A673 (cell line): ENCODE measurements around the gene SPATA3. TPM values are rescaled to one million over a fixed set of nuclear protein-coding genes. Genes with fewer than 3 reads are reported as not detected.

Experiments
- BruUV-seq: library from RNA; stranded (reverse); fragments of 400-500 nt; replicated peaks from 2 replicates; lab custom pipeline; 2021; lab: Mats Ljungman, UMichigan
- CTCF ChIA-PET: fragments of 300-600 bp; sonication (Branson Sonifier 250); formaldehyde crosslinking; loops from one replicate; lab custom pipeline; 2022; ENCODE audit warnings: antibody characterized with exemption; lab: Charles Lee
- POLR2A ChIA-PET: fragments of 300-600 bp; sonication (Branson Sonifier 250); formaldehyde crosslinking; loops from one replicate; lab custom pipeline; 2022; ENCODE audit warnings: antibody characterized with exemption; ENCODE audit not compliant: low non-redundant PET; lab: Charles Lee
- DNase-seq: peaks from one replicate; pipeline ENCODE4 v3.0.0-alpha.2; 2015; ENCODE audit warnings: low spot score
- H3K27ac ChIP-seq: fragments of 200-600 bp; sonication (generic); 2 replicates; pipeline ENCODE4 v1.5.1; 2016; ENCODE audit warnings: mixed run types, low read depth, mild to moderate bottlenecking, mixed read lengths, antibody characterized with exemption, low read length; ENCODE audit not compliant: poor library complexity, severe bottlenecking
- H3K27me3 ChIP-seq: fragments of 200-600 bp; sonication (generic); replicated peaks from 2 replicates; pipeline ENCODE4 v1.6.1; 2017; ENCODE audit warnings: mixed run types, low read depth, mild to moderate bottlenecking, mixed read lengths, antibody characterized with exemption, low read length; ENCODE audit not compliant: insufficient read depth, poor library complexity
- H3K36me3 ChIP-seq: fragments of 200-600 bp; sonication (generic); 2 replicates; pipeline ENCODE4 v1.6.1; 2016; ENCODE audit warnings: mixed run types, mild to moderate bottlenecking, mixed read lengths, antibody characterized with exemption, low read length; ENCODE audit not compliant: insufficient read depth, poor library complexity, severe bottlenecking
- H3K4me1 ChIP-seq: fragments of 200-600 bp; sonication (generic); 2 replicates; pipeline ENCODE4 v1.6.1; 2017; ENCODE audit warnings: mixed run types, mild to moderate bottlenecking, mixed read lengths, antibody characterized with exemption, low read length; ENCODE audit not compliant: insufficient read depth, poor library complexity, severe bottlenecking
- H3K4me3 ChIP-seq: fragments of 200-600 bp; sonication (generic); 2 replicates; pipeline ENCODE4 v1.5.1; 2016; ENCODE audit warnings: low read depth, mixed run types, mild to moderate bottlenecking, mixed read lengths, low read length; ENCODE audit not compliant: poor library complexity, severe bottlenecking
- H3K9me3 ChIP-seq: fragments of 200-600 bp; sonication (generic); 2 replicates; pipeline ENCODE4 v1.6.1; 2016; ENCODE audit warnings: mixed run types, low read depth, mild to moderate bottlenecking, mixed read lengths, antibody characterized with exemption, low read length; ENCODE audit not compliant: poor library complexity, severe bottlenecking
- EZH2 ChIP-seq: fragments of 200-600 bp; sonication (generic); IDR thresholded peaks from 2 replicates; pipeline ENCODE4 v1.6.1; 2017; ENCODE audit warnings: borderline replicate concordance, low read depth, mild to moderate bottlenecking, mixed read lengths, antibody characterized with exemption, low read length; ENCODE audit not compliant: poor library complexity, severe bottlenecking
- intact Hi-C: fragments of 100-400 bp; cut with micrococcal nuclease; formaldehyde crosslinking; loops from one replicate; pipeline ENCODE4 v1.10.0; 2022; ENCODE audit not compliant: unreplicated experiment
- total RNA-seq: library from RNA; stranded (reverse); gene quantifications from 2 replicates; pipeline ENCODE4 v1.2.3, GENCODE V29; 2021
- TF ChIP-seq, protein P1 (sequence below): fragments of 300-800, 200-600 bp; sonication (generic); conservative IDR thresholded peaks from 2 replicates; pipeline ENCODE4 v1.5.1; 2017; ENCODE audit warnings: low read depth, mild to moderate bottlenecking, antibody characterized with exemption, low read length, moderate library complexity, mixed read lengths

The SPATA3 gene
- total RNA-seq, 1 experiment from 2014 or later, result not detected

DNA sequence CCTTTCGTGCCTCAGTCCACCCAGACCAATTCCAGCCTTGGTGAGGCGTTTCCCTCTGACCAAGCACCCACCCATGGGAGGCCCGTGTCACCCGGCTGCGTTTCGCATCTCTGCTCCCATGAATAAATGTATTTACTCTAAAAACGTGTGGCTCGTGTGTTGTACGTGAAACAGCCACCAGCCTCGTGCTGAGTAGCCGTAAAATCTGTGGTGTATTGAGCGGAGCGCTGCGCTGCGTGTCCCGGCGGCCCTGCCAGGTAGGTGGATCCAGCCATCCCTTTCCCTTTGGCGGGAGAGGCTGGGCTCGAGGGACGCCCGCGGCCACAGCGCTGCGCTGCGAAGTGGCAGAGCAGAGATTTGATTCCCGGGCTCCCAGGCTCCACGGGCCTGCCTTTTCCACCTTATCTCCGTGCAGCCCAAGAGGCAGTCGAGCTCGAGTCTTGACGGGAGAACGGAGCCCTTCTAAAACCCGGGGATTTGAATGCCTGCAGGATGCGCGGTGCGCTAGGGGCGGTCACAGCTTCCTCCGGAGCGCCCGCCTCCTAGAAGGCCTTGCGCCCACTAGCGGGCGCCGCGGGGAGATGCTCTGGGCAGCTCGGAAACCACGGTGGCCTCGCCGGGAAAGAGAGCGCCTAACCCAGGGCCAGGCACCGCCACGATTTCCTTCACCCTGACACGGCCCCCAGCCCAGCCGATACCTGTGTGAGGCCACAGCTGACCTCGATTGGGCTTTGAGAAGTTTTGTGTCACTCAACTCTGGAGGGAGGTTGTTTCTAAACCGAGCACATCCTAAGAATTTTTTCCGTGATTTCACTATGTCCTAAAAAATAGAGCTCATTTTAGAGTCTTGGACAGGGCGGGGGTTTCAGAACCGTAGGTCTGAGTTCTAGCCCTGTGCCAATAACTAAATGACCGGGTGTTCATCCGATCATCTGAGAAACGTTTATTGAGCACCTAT is 56.9 kb downstream of the SPATA3 start:
- BruUV-seq, result no TSS peak
- H3K27ac ChIP-seq, result no peak overlapping the region

DNA sequence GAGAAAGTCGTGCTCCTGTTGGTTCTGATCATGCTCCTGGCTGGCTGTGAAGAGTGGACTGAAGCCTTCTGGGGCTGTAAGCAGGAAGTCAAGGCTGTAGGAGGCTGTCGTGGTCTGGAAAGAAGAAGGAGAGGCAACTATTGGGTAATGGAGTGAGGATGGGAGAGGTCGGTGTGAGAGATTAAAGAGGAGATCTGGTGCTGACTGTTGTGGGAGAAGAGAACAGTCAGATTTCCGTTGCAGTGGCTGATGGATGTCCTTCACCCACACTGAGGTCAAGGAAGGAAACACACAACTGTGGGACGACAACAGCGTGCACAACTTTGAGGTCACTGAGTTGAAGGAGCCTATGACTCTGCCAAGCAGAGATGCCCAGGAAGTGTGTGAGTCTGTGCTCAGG is 57.9 kb downstream of the SPATA3 start:
- Histone ChIP-seq H3K4me3 (no peak overlapping the region), H3K9me3 (no peaks in the 10 kb centered on the region), H3K36me3 (no peaks in the 10 kb centered on the region), H3K27ac (no peak overlapping the region), H3K27me3 (no peaks in the 10 kb centered on the region), H3K4me1 (peaks cover 11% of the 10 kb centered on the region)
- intact Hi-C loops, result loop anchor here (2.0 to 5.0 kb wide), 2 partner anchors 151 to 232 kb away; no protein-coding TSS in a partner anchor
- TF ChIP-seq EZH2, result no peak
- TF ChIP-seq, protein P1, sequence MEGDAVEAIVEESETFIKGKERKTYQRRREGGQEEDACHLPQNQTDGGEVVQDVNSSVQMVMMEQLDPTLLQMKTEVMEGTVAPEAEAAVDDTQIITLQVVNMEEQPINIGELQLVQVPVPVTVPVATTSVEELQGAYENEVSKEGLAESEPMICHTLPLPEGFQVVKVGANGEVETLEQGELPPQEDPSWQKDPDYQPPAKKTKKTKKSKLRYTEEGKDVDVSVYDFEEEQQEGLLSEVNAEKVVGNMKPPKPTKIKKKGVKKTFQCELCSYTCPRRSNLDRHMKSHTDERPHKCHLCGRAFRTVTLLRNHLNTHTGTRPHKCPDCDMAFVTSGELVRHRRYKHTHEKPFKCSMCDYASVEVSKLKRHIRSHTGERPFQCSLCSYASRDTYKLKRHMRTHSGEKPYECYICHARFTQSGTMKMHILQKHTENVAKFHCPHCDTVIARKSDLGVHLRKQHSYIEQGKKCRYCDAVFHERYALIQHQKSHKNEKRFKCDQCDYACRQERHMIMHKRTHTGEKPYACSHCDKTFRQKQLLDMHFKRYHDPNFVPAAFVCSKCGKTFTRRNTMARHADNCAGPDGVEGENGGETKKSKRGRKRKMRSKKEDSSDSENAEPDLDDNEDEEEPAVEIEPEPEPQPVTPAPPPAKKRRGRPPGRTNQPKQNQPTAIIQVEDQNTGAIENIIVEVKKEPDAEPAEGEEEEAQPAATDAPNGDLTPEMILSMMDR, result no peak
- no peak for DNase-seq
- CTCF ChIA-PET, result no interaction called here
- POLR2A ChIA-PET, result no interaction called here
- no TSS peak for BruUV-seq

More for the DNA sequence above, 56.9 kb downstream of the SPATA3 start:
- TF ChIP-seq, protein P1, result peak; percentile 95
- TF ChIP-seq EZH2, result no peak
- ChIA-PET CTCF (interaction anchor here (0.5 to 1.4 kb wide), 7 partner anchors 42 to 228 kb away, joined by 3 to 23 read pairs (median 4); no protein-coding TSS in a partner anchor), POLR2A (no interaction called here)
- DNase-seq, result peak; percentile 92
- H3K9me3 ChIP-seq, result no peaks in the 10 kb centered on the region
- H3K36me3 ChIP-seq, result no peaks in the 10 kb centered on the region
- peaks cover under 1% of the 10 kb centered on the region for H3K4me1 ChIP-seq
- intact Hi-C loops, result loop anchor here (2.0 to 5.0 kb wide), 2 partner anchors 150 to 230 kb away; no protein-coding TSS in a partner anchor
- peak overlapping the region; percentile 53 for H3K4me3 ChIP-seq
- peaks cover 3% of the 10 kb centered on the region for H3K27me3 ChIP-seq

DNA sequence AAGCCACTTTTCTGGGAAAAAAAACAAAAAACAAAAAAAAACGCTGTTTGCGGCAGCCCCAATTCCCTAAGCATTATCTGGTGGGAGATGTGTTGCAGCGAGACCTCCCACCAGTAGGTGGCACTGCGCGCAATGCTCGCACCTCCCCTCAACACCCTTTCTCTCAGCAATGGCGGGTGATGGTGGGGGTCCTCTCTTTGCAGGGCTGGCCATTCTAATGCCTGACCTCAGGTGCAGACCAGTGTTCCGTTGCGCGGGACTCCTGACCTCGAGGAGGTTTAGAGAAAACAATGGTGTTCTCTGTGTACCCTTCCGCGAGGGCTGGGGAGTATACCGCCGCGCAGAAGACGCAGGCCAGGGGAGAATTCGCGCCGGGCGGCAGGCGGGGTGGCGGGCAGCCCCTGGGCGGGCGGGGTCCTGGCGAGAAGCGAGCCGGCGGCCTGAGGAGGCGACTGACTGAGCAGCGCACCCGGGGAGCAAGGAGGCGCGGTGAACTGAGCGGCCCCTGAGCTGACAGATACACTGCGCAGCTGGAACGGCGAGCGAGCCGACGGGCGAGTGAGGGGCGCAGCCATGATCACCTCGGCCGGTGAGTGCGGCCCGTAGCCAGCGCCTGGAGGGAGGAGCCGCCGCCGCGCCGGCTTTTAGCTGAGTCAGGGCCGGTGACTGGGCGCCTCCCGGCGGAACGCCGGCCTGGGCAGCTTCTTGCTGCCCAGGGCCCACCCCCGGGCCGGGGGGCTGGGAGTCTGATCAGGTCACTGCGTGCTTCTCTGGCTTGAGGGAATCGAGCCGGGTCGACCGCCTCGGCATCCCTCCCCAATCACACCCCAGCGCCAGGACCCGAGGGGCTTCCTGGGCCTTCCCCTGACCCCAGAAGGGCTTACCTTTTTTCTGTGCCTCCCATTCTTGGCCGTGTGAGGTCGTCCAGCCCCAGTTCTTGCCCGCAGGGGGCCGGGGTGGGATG is 60.8 kb downstream of the SPATA3 start, which contains the start of gene PSMD1:
Gene PSMD1 (plus strand): TSS at position 415 of the 964 bp plus-strand sequence. CDS start 159 bp downstream, at position 574.
- H3K9me3 ChIP-seq, result no peaks in the 10 kb centered on the region
- no peak for TF ChIP-seq EZH2
- TF ChIP-seq, protein P1, result peak; percentile 97
- peak within 1 kb of the TSS; percentile 98 for H3K27ac ChIP-seq
- peak within 1 kb of the TSS; percentile 99 for H3K4me3 ChIP-seq
- no peaks in the 10 kb centered on the region for H3K27me3 ChIP-seq
- ChIA-PET CTCF (interaction anchor here (0.7 kb wide), 1 partner anchor 89 kb away, joined by 3 read pairs; no protein-coding TSS in a partner anchor), POLR2A (no interaction called here)
- peaks cover 22% of the 10 kb centered on the region for H3K4me1 ChIP-seq
- peak; percentile 96 for DNase-seq
- peaks cover 8% of the 10 kb centered on the region for H3K36me3 ChIP-seq
- BruUV-seq, result no TSS peak
- intact Hi-C loops, result no loop called here
